Right lobe of liver (tissue), 4 donors: Measurements from ENCODE around the gene TEX38.
"Not testable (repeated sequence)": the region's sequence is repeated elsewhere in the genome, so short reads cannot be mapped to it uniquely, and the experiment has no call there.

Experiments used
- CTCF ChIP-seq, 4 donors: fragments of 200-600 bp in 3 of 4; fragments of 450-650 bp in 1 of 4; IDR thresholded peaks; one replicate each; pipeline versions ENCODE4 v1.5.1 to v1.8.0; 2016 to 2022; ENCODE audit warnings: antibody characterized with exemption in 4 of 4, mild to moderate bottlenecking in 2 of 4
- POLR2A ChIP-seq: fragments of 450-650 bp; IDR thresholded peaks from one replicate; pipeline ENCODE4 v1.6.1; 2017; ENCODE audit warnings: antibody characterized with exemption, mild to moderate bottlenecking
- donor health status: DM: no; HTN: no; CAD: no.
- donor health status: DM: no; HTN: no; CAD: no.
- donor health status: DM: no; HTN: yes; CAD: no.

- TF ChIP-seq CTCF (IDR thresholded peaks at IDR 0.05); POLR2A: not testable (repeated sequence)
Measured at GRCh38 chr1:46654698-46655097, 17.0 kb upstream of the TEX38 start.
